ENCODE results near the gene CUTA. TPM values are rescaled to one million over a fixed set of nuclear protein-coding genes. Genes with fewer than 3 reads are reported as not detected.

The CUTA gene
- total RNA-seq, 3 donors from 2014 or later, result 81.3 to 123 (median 111) TPM

DNA sequence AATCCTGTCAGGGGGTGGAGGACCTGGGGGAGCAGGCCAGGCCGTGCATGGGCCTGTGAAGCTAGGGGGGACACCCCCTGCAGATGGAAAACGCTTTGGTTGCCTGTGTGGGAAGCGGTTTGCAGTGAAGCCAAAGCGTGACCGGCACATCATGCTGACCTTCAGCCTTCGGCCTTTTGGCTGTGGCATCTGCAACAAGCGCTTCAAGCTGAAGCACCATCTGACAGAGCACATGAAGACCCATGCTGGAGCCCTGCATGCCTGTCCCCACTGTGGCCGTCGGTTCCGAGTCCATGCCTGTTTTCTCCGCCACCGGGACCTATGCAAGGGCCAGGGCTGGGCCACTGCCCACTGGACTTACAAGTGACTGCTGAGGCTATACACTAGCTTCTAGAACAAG lies 38.2 kb upstream of the CUTA start:
- Histone ChIP-seq H3K27ac (no peak overlapping the region), H3K9me3 (no peaks in the 10 kb centered on the region), H3K4me3 (no peak overlapping the region), H3K27me3 (no peaks in the 10 kb centered on the region), H3K4me1 (peaks cover 0 to 6% of the 10 kb centered on the region in 2 donors), H3K36me3 (no peaks in the 10 kb centered on the region)
- DNase-seq (ENCODE audit: low spot score in 2 of 2), result no peak
- intact Hi-C loops (cut with DNase I; ENCODE audit: low total_unique reads), result no loop called here
- TF ChIP-seq POLR2A (IDR thresholded peaks at IDR 0.05) (no peak), CTCF (IDR thresholded peaks at IDR 0.05) (no peak), POLR2AphosphoS5 (IDR thresholded peaks at IDR 0.05) (no peak)

- no peak for DNase-seq (ENCODE audit: low spot score in 2 of 2)
- Histone ChIP-seq H3K4me1 (peaks cover 0 to 6% of the 10 kb centered on the region in 2 donors), H3K4me3 (peak overlapping the region; percentile 64 to 88 (median 70)), H3K27me3 (no peaks in the 10 kb centered on the region), H3K9me3 (no peaks in the 10 kb centered on the region), H3K27ac (no peak overlapping the region), H3K36me3 (no peaks in the 10 kb centered on the region)
- no peak for TF ChIP-seq POLR2A (IDR thresholded peaks at IDR 0.05)
- TF ChIP-seq CTCF (IDR thresholded peaks at IDR 0.05), result no peak
- TF ChIP-seq POLR2AphosphoS5 (IDR thresholded peaks at IDR 0.05), result no peak
- intact Hi-C loops (cut with DNase I; ENCODE audit: low total_unique reads), result no loop called here
Observed at GRCh38 chr6:33455051-33455450, 37.1 kb upstream of the CUTA start.

DNA sequence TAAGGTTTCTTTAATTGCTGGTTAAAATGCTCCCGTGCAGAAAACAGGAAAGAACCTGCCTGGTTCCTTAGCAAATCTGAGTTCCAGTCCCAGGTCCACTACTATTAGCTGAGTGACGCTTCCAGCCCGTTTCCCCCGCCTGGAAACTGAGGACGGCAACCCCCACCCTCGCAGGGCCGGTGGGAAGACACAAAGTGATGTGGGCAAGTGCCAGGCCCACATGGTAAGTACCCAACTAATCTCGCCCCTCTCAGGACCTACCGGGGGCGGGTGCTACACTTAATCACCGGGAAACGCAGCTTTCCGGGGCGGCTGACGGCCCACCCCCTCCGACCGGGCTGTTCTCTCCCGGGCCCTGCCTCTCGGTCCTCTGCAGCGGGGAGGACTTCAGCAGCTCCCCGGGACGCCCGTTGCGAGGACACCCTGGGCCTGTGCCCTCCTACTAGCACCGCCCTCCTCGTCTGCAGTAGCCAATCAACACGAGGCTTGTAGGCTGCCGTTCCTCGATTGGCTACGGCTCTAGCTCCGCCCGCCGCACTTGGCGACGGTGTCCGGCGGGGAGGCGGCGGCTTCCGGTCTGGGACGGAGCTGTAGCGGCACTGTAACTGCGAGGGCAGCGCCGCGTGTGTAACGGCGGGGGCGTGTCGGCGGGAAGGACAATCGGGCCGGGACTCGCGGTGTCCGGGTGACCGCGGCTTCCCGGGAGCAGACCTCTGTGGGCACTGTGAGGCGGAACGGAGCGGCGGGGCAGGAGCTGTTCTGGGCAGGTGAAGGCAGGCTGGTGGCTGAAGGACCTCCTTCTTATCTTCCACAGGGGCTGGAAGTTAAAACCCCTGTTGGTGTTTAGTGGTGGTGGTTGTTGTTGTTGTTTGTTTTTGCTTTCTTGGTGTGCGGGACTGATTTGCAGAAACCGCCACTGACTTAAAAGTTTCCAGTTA lies 36.4 kb upstream of the CUTA start, which contains the start of gene ZBTB9:
Gene ZBTB9, plus strand, starts transcription at position 568 of the 938 bp plus-strand sequence. CDS start 525 bp downstream, outside the sequence.
- Histone ChIP-seq H3K4me3 (peak within 1 kb of the TSS; percentile 64 to 88 (median 70)), H3K9me3 (no peaks in the 10 kb centered on the region), H3K36me3 (no peaks in the 10 kb centered on the region), H3K27ac (peak within 1 kb of the TSS; percentile 73 to 78), H3K27me3 (no peaks in the 10 kb centered on the region), H3K4me1 (peaks cover 0 to 6% of the 10 kb centered on the region in 2 donors)
- intact Hi-C loops (cut with DNase I; ENCODE audit: low total_unique reads), result no loop called here
- TF ChIP-seq CTCF (IDR thresholded peaks at IDR 0.05) (no peak), POLR2A (IDR thresholded peaks at IDR 0.05) (peak; percentile 34), POLR2AphosphoS5 (IDR thresholded peaks at IDR 0.05) (peak; percentile 74 to 79 (median 78))
- peak; percentile 96 to 98 for DNase-seq (ENCODE audit: low spot score in 2 of 2)

GRCh38 chr6:33453393-33454008 lies 35.6 kb upstream of the CUTA start:
- intact Hi-C loops (cut with DNase I; ENCODE audit: low total_unique reads), result no loop called here
- no peaks in the 10 kb centered on the region for H3K36me3 ChIP-seq
- H3K9me3 ChIP-seq, result no peaks in the 10 kb centered on the region
- no peaks in the 10 kb centered on the region for H3K27me3 ChIP-seq
- peaks cover 0 to 6% of the 10 kb centered on the region in 2 donors for H3K4me1 ChIP-seq
- H3K27ac ChIP-seq, result peak overlapping the region in 1 of 2 donors; percentile 73
- peak overlapping the region; percentile 64 to 88 (median 70) for H3K4me3 ChIP-seq
- TF ChIP-seq POLR2A (IDR thresholded peaks at IDR 0.05) (no peak), POLR2AphosphoS5 (IDR thresholded peaks at IDR 0.05) (no peak), CTCF (IDR thresholded peaks at IDR 0.05) (no peak)
- no peak for DNase-seq (ENCODE audit: low spot score in 2 of 2)

- TF ChIP-seq POLR2A (IDR thresholded peaks at IDR 0.05), result no peak
- Histone ChIP-seq H3K36me3 (no peaks in the 10 kb centered on the region), H3K4me3 (no peak overlapping the region), H3K27ac (no peak overlapping the region), H3K9me3 (no peaks in the 10 kb centered on the region), H3K27me3 (no peaks in the 10 kb centered on the region), H3K4me1 (peaks cover 0 to 6% of the 10 kb centered on the region in 2 donors)
- intact Hi-C loops (cut with DNase I; ENCODE audit: low total_unique reads), result no loop called here
- DNase-seq (ENCODE audit: low spot score in 2 of 2), result no peak
Observed at GRCh38 chr6:33452496-33452895, 34.6 kb upstream of the CUTA start.

Measured in breast epithelium (tissue), 4 donors.